Measurements from ENCODE around the gene TNN. TPM values are rescaled to one million over a fixed set of nuclear protein-coding genes. Genes with fewer than 3 reads are reported as not detected.

TNN gene
- total and polyA plus RNA-seq, 12 donors = 0.11 to 0.50 (median 0.23) TPM; not detected in 2

GRCh38 chr1:175072099-175072951, 4.7 kb downstream of the TNN start:
- no peak overlapping the region for H3K27ac ChIP-seq
- TF ChIP-seq POLR2A (IDR thresholded peaks at IDR 0.05) (no peak), CTCF (IDR thresholded peaks at IDR 0.05) (no peak)
- WGBS, 4 donors = 14 to 23% (median 16%) methylated on average over 10 of the region's 10 CpGs

GRCh38 chr1:175073061-175073460, 5.4 kb downstream of the TNN start:
- Histone ChIP-seq H3K4me1 (replicated peaks in 1 of 2) (no peaks in the 10 kb centered on the region), H3K4me3 (no peak overlapping the region), H3K9me3 (replicated peaks in 1 of 3) (no peaks in the 10 kb centered on the region), H3K27me3 (no peaks in the 10 kb centered on the region), H3K27ac (no peak overlapping the region), H3K36me3 (replicated peaks in 1 of 2) (no peaks in the 10 kb centered on the region)
- WGBS, 4 donors = 44 to 55% (median 49%) methylated on average over 6 of the region's 6 CpGs
- no peak for DNase-seq
- intact Hi-C loops (cut with DNase I) = no loop called here
- no peak for TF ChIP-seq CTCF (IDR thresholded peaks at IDR 0.05)
- TF ChIP-seq POLR2A (IDR thresholded peaks at IDR 0.05) = no peak

More at GRCh38 chr1:175072099-175072951, 4.7 kb downstream of the TNN start:
- DNase-seq = peak in 1 of 7 donors; percentile 8
- Histone ChIP-seq H3K4me1 (replicated peaks in 1 of 2) (no peaks in the 10 kb centered on the region), H3K4me3 (no peak overlapping the region), H3K27me3 (no peaks in the 10 kb centered on the region), H3K9me3 (replicated peaks in 1 of 3) (no peaks in the 10 kb centered on the region), H3K36me3 (replicated peaks in 1 of 2) (no peaks in the 10 kb centered on the region)
- intact Hi-C loops (cut with DNase I) = no loop called here

- intact Hi-C loops (cut with DNase I) = no loop called here
- DNase-seq = no peak
- Histone ChIP-seq H3K36me3 (replicated peaks in 1 of 2) (no peaks in the 10 kb centered on the region), H3K4me1 (replicated peaks in 1 of 2) (no peaks in the 10 kb centered on the region), H3K9me3 (replicated peaks in 1 of 3) (no peaks in the 10 kb centered on the region), H3K27ac (no peak overlapping the region), H3K4me3 (no peak overlapping the region), H3K27me3 (no peaks in the 10 kb centered on the region)
- TF ChIP-seq CTCF (IDR thresholded peaks at IDR 0.05) = no peak
- 53 to 61% (median 55%) methylated on average over 5 of the region's 5 CpGs for WGBS, 4 donors
Measured at GRCh38 chr1:175073633-175074032, 6.0 kb downstream of the TNN start.

- H3K9me3 ChIP-seq (replicated peaks in 1 of 3) = no peaks in the 10 kb centered on the region
- no peak overlapping the region for H3K27ac ChIP-seq
- intact Hi-C loops (cut with DNase I) = no loop called here
- H3K27me3 ChIP-seq = no peaks in the 10 kb centered on the region
- H3K4me3 ChIP-seq = no peak overlapping the region
- no peak for DNase-seq
- WGBS, 4 donors = 67 to 80% (median 73%) methylated on average over 13 to 14 of the region's 14 CpGs
- TF ChIP-seq CTCF (IDR thresholded peaks at IDR 0.05) = no peak
- no peaks in the 10 kb centered on the region for H3K36me3 ChIP-seq (replicated peaks in 1 of 2)
- H3K4me1 ChIP-seq (replicated peaks in 1 of 2) = no peaks in the 10 kb centered on the region
Measured at GRCh38 chr1:175075572-175076568, 8.2 kb downstream of the TNN start.
